AG09319 (cell line): ENCODE results near the gene ZDHHC22.

ENCODE experiments used
- DNase-seq: peaks from one replicate; pipeline ENCODE4 v3.0.0-alpha.2; 2010; ENCODE audit warnings: low read depth; ENCODE audit errors: extremely low read depth
- CTCF ChIP-seq: IDR thresholded peaks from 2 replicates; pipeline ENCODE4 v1.5.1; 2011; ENCODE audit warnings: low read depth, mild to moderate bottlenecking, inconsistent platforms, low read length, moderate library complexity

The ZDHHC22 gene

GRCh38 chr14:77094672-77095284, 46.8 kb downstream of the ZDHHC22 start:
- peak; percentile 87 for TF ChIP-seq CTCF
- DNase-seq, result peak; percentile 49

GRCh38 chr14:77092676-77093075, 48.9 kb downstream of the ZDHHC22 start:
- no peak for DNase-seq
- TF ChIP-seq CTCF, result no peak

- TF ChIP-seq CTCF, result no peak
- no peak for DNase-seq
These were observed 50.1 kb downstream of the ZDHHC22 start for GRCh38 chr14:77091518-77091917.

DNA sequence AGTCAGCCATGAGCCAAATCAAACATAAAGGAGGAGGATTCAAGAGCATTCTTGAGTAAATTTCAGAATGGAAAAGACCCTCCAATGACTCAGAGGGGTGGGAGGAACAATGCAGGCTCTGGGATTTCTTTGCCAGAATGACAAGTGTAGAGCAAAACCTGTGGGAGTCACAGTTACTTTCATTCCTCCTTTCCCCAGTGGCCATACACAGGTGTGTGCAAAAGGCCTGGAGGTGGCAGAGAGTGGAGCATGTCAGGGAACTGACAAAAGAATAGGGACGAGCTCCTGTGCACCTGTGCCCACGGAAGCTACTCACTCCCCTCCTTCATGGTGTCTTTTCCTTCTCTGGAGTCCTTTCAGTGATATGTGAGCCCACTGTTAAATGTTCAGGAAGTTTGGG, 52.9 kb downstream of the ZDHHC22 start:
- DNase-seq, result no peak
- TF ChIP-seq CTCF, result no peak

GRCh38 chr14:77088219-77088618, 53.4 kb downstream of the ZDHHC22 start:
- no peak for DNase-seq
- no peak for TF ChIP-seq CTCF

DNA sequence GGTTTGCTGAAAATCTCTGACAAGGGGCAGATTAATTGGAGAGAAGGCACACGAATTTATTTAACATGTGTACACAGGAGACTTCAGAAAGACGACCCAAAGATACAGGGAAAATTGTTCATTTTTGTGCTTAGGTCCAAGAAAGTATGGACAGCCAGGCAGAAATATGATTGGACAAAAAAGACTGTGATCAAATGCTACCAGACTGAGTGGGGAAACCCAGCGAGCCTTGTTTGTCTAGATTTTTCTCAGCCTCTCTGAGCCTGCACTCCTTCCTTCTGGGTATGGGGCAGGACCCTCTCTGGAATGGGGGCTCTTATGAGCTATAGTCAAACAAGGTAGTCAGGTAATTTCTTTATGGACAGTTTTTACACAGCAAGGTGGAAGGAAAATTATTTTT, 54.0 kb downstream of the ZDHHC22 start:
- DNase-seq, result no peak
- TF ChIP-seq CTCF, result no peak

- TF ChIP-seq CTCF, result no peak
- DNase-seq, result no peak
These were observed 54.6 kb downstream of the ZDHHC22 start for GRCh38 chr14:77086951-77087350.
